GM04503 (cell line): ENCODE measurements around the gene C1GALT1C1L.
A peak's percentile ranks its signal among the peaks of the same experiment; 100 is the strongest.
"Not testable (repeated sequence)": the region's sequence is repeated elsewhere in the genome, so short reads cannot be mapped to it uniquely, and the experiment has no call there.

Source experiments
- DNase-seq: peaks from one replicate; pipeline ENCODE4 v3.0.0-alpha.2; 2012; ENCODE audit warnings: low read depth

C1GALT1C1L gene

DNA sequence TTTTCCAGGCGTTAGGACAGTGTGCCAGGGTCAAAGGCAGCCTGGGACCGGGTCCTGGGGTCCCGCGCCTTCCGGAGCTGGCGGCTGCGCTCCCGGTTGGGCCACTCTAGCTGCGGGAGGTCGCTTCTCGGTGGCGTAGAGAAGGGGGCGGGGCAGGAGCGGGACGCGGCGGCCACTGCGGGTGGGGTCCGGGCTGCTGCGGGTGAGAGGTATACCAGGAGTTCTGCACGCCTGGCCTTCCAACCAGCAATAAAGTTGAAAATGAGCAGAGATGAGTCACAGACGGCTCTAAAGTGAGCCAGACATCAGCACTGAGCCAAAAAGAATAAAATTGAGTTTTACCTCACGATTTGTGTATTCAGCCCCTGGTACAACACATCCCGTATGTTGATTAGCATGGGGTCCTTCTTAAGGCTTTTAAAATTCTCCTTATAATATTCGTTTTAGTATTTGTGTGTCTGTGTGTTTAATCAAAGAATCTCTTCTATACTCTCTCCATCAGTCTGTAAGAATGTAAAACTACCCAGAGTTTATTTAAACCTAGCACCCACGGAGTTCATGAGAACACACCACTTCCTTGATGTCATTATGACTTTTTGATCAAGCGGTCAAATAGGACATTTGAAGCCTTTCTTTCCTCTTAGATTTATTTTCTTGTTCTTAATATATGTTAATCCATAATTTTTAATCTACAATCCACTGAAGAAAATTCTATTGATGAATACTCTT, at the start of gene C1GALT1C1L:
Gene C1GALT1C1L (minus strand): TSS at position 108 of the 729 bp plus-strand sequence. CDS start 107 bp downstream, at position 1.
- peak; percentile 4 for DNase-seq

- no peak for DNase-seq
Measured at GRCh38 chr2:43725711-43726246, 49.5 kb upstream of the C1GALT1C1L start.

DNA sequence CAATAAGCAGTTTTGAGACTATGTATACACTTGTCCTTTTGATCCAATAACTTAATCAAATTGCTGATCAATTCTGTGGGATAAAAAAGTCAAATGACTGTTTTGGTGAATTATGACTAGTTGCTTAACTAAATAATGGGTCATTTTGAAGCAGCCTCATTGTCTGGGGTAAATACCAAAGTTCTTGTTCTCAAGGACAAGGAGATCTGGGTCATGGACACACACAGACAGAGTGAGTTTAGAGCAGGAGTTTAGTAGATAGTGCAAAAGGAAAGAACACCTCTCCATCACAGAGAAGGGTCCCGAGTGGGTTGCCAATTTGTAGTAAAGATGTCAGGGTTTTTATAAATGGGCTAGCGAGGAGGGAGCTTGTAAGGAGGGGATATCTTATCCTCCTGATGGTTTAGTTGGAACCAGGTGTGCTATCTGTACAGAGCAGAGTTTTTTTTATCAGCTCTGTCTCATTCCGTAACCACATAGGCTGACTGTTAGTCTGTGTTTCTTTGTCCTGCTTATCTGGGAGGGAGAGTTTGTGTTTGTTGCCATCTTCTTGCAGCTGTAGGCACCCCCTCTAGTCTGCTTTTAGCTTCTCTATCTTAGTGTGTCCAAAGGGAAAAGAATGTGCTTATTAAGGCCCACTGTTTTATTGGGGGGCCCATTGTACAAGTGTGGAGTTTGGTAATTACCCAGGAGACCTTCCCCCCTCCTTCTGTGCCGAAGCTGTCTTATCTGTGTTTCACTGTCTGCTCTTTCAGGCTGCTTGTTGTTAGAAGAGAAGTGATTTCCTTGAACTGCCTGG, 48.7 kb upstream of the C1GALT1C1L start:
- no peak for DNase-seq

GRCh38 chr2:43718530-43719124, 42.4 kb upstream of the C1GALT1C1L start:
- DNase-seq = no peak

DNA sequence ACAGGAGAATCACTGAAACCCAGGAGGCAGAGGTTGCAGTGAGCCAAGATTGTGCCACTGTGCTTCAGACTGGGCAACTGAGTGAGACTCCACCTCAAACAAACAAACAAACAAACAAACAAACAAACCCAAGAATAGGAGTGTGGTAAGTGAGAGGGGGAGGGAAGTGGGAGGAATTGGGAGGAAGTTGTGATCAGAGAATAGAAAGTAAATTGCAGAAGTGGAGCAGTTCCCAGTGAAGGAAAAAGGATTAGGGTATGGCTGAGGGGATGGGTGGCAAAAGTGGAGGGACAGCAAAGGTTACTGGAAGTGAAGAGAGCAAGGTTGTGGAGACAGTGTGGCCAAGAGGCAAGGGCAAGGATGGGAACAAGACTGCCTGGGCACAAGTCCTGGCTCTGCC, 41.1 kb upstream of the C1GALT1C1L start:
- DNase-seq = no peak

DNA sequence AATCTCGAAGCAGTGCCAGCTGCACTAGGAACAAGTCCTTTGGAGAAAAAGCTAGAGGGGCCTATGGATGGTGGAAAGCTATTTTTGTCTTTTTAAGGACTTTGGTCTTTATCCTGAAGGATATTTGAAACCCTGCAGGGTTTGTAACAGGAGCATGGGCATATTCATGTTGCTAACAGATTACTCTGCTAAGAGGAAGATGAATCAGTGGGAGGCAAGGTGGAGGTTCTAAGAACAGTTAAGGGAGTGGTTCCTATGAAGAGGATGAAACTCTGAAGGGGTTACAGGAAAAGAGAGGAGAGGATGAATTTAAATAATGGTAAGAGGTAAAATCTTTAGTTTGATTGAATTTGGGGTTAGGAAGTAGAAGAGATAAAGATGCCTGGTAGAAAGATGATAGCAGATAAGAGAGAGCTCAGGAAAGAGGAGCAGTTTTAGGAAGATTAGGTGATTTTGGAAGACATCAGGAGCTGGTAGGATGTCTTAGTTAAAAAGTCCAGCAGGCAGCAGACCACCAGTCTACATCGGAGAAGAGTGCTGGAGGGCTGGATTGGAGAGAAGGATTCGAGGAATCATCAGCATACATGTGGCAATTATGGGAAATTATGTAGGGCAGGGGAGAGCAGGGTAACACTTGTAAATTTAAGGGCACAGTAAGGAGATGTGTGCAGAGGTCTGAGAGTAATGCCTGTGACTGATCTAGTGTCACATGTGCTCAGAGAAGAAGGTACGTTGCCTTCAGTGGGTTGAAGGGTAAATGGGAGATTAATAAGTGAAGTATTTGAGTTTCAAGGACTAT, 39.3 kb upstream of the C1GALT1C1L start:
- DNase-seq = no peak

- DNase-seq = peak; percentile 32
Measured at GRCh38 chr2:43714164-43714563, 37.9 kb upstream of the C1GALT1C1L start.

DNA sequence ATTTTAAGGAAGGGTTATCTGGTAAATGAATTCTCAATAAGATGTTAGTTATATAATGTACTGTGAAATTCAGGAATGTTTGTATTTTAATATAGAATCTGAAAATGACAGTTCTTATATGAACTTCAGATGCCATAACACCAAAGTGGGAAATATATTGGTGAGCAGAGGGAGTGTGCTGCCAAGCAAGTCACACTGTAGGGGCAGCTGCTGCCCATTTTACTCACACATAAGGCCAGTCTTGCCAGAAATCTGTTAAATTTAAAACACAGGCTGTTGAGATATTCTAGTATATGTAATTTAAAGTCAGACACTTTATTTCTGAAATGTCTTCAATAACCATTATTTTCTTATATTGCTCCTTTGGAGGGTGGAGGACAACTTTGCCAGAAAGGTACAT, 34.6 kb upstream of the C1GALT1C1L start:
- DNase-seq = no peak

- DNase-seq = no peak
Measured at GRCh38 chr2:43708891-43709290, 32.7 kb upstream of the C1GALT1C1L start.

DNA sequence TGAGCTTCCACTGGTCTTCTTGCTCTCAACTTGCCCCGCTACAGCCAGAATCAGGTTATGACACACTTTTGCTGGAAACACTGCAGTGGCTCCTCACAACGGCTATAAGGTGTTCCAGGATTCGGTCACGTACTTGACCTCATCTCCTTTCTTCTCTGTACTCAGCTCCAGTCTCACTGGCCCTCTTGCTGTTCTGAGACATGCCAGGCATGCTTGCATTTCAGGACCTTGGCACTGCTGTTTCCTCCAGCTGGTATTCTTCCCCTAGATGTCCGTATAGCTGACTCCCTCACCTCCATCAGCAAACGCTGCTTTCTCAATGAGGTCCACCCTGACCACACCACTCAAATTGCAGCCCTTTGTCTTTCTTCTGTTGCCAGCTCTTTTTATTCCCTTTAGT, 31.9 kb upstream of the C1GALT1C1L start:
- DNase-seq = no peak

- DNase-seq = peak; percentile 31
Measured at GRCh38 chr2:43707255-43708015, 31.2 kb upstream of the C1GALT1C1L start.

GRCh38 chr2:43701111-43701510, 24.9 kb upstream of the C1GALT1C1L start:
- no peak for DNase-seq

GRCh38 chr2:43699761-43700160, 23.5 kb upstream of the C1GALT1C1L start:
- DNase-seq = no peak

GRCh38 chr2:43698140-43698539, 21.9 kb upstream of the C1GALT1C1L start:
- not testable (repeated sequence) for DNase-seq

DNA sequence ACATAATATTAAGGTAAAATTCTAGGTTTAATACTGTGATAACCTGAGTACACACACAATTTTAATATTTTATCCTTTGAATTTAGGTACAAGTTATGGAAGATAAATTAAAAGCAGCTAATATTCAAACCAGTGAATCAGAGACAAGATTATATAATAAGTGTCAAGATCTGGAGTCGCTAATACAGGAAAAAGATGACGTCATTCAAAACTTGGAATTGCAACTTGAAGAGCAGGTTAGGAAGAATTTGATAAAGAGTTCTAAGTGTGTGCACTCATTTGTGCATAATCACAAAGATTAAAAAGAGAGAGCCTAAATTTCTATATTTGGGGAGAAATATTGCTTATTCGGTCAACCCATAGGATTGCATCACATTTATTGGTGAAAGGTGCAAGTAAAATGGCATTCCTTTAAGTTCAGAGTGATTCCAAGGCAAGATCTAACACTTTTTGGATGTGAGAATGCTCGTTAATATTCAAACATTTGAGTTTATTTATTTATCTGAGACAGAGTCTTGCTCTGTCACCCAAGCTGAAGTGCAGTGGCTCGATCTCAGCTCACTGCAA, 16.3 kb upstream of the C1GALT1C1L start:
- DNase-seq = no peak

GRCh38 chr2:43689999-43690398, 13.8 kb upstream of the C1GALT1C1L start:
- no peak for DNase-seq

GRCh38 chr2:43685357-43685756, 9.1 kb upstream of the C1GALT1C1L start:
- no peak for DNase-seq

- DNase-seq = not testable (repeated sequence)
Measured at GRCh38 chr2:43677783-43678182, 1.6 kb upstream of the C1GALT1C1L start.

GRCh38 chr2:43675646-43676321, 445 bp downstream of the C1GALT1C1L start:
- no peak for DNase-seq

- DNase-seq = no peak
Measured at GRCh38 chr2:43657241-43657640, 19.0 kb downstream of the C1GALT1C1L start.
